Measurements from ENCODE around the gene PRKG1.
"Not testable (repeated sequence)": the region's sequence is repeated elsewhere in the genome, so short reads cannot be mapped to it uniquely, and the experiment has no call there.

Gene PRKG1

GRCh38 chr10:52208365-52208764, 1134.1 kb downstream of the PRKG1 start:
- no peak for DNase-seq

GRCh38 chr10:52210161-52210560, 1135.9 kb downstream of the PRKG1 start:
- no peak for DNase-seq

DNA sequence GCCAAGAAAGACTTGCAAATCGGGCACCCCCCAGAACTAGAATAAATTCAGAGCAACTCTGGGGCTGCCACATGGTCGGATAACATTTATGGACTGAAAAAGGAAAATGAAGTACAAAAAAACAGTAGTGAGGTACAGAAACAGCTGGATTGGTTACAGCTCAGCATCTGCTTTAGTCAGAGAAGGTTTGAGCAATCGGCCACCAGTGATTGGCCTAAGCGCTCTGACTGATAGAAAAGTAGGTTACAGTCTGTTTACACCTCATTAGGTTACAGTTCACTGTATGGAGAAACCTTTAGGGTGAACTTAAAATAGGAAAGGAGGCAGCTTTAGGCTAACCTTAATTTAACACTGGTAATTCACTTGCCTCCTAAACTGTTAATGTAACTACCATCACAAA, 1137.8 kb downstream of the PRKG1 start:
- no peak for DNase-seq

DNA sequence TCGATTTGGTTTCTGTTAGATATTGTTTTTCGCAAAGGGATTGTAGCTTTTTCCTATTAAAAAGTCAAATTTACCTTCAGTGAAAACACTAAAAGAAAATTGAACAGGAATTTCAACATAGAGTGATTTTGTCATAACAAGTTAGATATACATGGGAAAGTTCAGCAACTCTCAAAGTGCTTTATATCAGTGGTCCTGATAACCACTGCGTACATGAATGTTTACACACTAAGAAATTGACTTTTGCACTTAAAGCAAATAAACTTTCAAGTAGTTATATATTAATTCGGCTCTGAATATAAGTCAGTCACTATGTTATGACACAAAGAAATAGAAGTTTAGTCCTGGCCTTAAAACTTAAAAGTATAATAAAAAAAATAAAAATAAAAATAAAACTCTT, 1138.5 kb downstream of the PRKG1 start:
- no peak for DNase-seq

DNA sequence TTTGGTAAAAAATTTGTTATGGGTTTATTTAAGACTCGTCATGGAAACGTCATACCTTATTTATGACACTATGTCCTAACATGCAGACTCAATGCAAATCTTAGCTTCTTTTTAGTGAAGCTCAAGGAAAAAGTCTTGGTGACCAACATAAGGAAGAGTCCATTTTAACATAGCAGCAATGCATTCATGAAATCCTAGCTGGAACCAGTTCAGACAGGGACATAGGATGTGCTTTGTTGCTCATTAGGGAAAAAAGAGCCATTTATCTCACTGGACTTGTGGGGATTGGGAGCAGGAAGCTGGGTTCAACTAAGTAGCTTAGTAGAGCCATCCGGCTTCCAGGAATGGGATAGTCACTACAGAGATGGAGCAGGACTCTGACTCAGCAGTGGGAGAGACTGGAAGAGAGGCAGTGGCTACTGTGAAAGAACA, 1139.0 kb downstream of the PRKG1 start:
- DNase-seq, result no peak

- no peak for DNase-seq
Observed at GRCh38 chr10:52215745-52216361, 1141.6 kb downstream of the PRKG1 start.

DNA sequence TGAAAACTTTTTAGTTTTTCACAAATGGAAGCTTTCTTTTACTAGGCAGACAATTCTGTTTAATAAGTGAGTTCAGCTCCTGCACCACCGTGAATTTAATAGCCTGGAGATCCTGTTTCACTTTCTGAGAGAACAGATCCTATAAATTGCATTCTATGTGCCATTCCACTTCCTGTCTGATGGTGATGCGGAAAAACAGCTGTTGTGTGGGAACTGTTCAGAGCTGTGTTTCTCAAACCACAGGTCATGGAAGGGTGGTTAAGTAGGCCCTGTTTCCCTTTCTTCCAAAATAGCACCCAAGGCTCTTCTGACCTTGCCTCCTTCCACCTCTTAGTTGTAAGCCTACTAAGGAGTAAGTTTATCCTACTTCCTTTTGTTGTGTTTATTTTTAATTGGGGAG, 1142.6 kb downstream of the PRKG1 start:
- DNase-seq, result no peak

- DNase-seq, result no peak
Observed at GRCh38 chr10:52217531-52217930, 1143.2 kb downstream of the PRKG1 start.

DNA sequence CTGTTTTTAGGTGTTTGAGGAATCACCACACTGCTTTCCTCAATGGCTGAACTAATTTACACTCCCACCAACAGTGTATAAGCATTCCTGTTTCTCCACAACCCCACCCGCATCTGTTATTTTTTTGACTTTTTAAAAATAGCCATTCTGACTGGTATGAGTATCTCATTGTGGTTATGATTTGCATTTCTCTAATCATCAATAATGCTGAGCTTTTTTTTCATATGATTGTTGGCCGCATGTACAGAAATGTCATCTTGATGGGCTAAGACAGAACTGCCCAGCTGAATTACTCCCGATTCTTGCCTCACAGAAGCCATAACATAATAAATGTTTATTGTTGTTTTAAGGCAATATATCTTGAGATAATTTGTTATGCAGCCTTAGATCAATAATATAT, 1146.7 kb downstream of the PRKG1 start:
- no peak for DNase-seq

DNA sequence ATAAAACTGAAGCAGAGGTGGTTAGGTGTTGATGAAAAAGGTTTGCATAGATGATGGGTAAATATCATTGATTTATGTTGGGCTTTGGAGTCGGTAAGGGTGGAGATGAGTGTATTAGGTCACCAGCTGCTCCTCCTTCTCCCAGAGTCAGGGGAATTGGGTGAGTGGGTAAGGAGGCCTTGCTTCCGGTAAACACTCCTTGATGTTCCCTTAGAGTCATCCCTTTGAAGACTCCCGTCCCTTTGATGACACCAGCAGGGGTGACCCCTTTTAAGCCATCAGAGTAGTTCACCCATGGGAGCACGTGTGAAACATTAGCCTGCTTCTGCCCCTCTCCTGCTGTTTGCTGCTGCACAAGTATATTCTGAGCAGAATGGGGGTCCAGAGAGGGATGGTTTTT, 1147.6 kb downstream of the PRKG1 start:
- no peak for DNase-seq

- no peak for DNase-seq
Observed at GRCh38 chr10:52226197-52226847, 1152.0 kb downstream of the PRKG1 start.

DNA sequence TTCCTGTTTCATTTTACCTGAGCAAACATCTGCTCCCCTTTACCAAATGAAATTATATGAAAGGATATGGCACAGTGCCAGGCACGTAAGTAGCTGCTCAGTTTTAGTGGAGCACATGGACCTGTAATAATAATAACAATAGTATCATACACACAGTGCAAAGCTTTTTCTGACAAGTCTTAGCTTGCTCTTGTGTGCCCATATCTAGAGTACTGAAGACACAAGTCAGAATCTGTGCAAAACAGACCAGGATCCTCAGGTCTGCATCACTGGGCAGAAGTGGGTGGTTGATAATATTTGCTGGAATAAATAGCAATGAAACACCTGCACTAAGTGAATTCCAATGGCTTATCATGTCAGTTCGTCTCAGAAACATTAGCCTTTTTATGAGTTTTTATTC, 1154.3 kb downstream of the PRKG1 start:
- no peak for DNase-seq

GRCh38 chr10:52229291-52229931, 1155.1 kb downstream of the PRKG1 start:
- DNase-seq, result no peak

- DNase-seq, result no peak
Observed at GRCh38 chr10:52232561-52233350, 1158.5 kb downstream of the PRKG1 start.

DNA sequence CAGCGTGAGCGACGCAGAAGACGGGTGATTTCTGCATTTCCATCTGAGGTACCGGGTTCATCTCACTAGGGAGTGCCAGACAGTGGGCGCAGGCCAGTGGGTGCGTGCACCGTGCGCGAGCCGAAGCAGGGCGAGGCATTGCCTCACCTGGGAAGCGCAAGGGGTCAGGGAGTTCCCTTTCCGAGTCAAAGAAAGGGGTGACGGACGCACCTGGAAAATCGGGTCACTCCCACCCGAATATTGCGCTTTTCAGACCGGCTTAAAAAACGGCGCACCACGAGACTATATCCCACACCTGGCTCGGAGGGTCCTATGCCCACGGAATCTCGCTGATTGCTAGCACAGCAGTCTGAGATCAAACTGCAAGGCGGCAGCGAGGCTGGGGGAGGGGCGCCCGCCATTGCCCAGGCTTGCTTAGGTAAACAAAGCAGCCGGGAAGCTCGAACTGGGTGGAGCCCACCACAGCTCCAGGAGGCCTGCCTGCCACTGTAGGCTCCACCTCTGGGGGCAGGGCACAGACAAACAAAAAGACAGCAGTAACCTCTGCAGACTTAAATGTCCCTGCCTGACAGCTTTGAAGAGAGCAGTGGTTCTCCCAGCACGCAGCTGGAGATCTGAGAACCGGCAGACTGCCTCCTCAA, 1159.2 kb downstream of the PRKG1 start:
- DNase-seq, result not testable (repeated sequence)

GRCh38 chr10:52239771-52240170, 1165.5 kb downstream of the PRKG1 start:
- DNase-seq, result no peak

DNA sequence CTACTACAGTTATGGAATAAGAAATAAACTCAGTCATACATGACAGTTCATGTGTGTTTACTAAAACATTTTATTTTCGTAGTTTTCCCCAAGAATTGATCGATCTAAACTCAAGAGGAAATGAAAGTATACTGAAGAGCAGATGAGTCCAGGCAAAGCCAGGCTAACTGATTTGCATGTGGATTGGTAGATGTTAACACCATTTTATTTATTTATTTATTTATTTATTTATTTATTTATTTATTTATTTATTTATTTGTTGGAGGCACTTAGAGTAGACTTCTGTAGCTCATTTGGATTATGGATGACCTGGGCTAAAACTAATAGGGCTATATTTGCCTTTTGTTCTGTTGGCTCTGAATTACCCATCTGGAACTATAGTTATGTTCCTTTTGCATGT, 1171.3 kb downstream of the PRKG1 start:
- DNase-seq, result no peak

DNA sequence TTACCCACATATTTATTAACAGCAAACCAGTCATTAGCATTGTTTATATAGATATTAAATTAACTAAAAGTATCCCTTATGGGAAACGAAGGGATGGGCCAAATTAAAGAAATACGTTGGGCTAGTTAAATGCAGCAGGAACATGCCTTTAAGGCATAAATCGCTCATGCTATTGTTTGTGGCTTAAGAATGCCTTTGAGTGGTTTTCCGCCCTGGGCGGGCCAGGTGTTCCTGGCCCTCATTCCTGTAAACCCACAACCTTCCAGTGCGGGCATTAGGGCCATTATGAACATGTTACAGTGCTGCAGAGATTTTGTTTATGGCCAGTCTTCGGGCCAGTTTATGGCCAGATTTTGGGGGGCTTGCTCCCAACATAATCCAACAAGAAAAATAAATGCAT, 1173.6 kb downstream of the PRKG1 start:
- not testable (repeated sequence) for DNase-seq

DNA sequence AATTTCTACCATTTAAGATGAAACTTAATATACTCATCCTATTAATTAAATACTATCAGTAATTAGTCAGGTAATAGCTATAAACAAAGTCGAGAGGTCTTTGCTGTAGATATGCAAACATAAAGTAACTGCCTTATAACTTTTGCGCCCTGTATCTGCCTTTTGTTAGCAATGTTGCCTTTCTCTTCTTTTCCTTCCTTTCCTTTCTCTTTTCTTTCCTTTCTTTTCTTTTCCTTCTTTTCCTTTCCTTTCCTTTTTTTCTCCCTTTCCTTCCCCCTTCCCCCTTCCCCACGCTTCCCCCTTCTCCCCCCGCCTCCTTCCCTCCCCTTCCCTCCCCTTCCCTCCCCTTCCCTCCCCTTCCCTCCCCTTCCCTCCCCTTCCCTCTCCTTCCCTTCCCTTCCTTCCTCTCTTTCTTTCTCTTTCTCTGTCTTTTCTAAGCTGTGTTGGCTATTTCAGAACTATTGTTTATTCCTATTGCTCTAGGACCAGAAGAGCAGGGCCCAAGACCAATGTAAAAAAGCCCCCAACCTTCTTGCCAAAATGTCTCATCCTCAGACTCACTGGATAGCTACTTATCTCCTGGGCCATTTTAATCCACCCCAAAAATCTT, 1174.5 kb downstream of the PRKG1 start:
- no peak for DNase-seq

- DNase-seq, result no peak
Observed at GRCh38 chr10:52249850-52250395, 1175.6 kb downstream of the PRKG1 start.

- DNase-seq, result no peak
Observed at GRCh38 chr10:52250510-52250909, 1176.2 kb downstream of the PRKG1 start.

DNA sequence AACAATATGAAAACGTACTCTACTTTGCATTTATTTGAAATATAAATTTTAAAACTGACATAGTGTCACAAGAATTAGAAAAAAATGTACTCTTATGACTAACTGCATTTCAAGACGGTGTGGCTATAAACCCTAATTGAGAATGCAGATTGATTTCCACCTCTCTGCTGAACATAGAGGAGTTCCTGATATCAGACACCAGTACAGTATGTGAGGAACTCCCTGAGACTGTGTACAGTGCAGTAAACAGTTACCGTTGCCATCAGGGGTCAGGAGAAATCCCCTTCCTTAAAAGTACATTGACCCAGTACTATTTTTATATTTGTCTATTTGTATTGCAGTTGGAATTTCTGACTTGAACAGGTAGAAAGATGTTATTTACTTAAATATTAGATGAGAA, 1178.0 kb downstream of the PRKG1 start:
- no peak for DNase-seq
